D341Med (cell line): Measurements from ENCODE around the gene EEF2K.
A peak's percentile ranks its signal among the peaks of the same experiment; 100 is the strongest.
"Not testable (repeated sequence)": the region's sequence is repeated elsewhere in the genome, so short reads cannot be mapped to it uniquely, and the experiment has no call there.

ENCODE experiments used
- DNase-seq: peaks from one replicate; pipeline ENCODE4 v3.0.0; 2012; ENCODE audit warnings: low spot score

EEF2K gene

GRCh38 chr16:22213236-22213635 lies 7.2 kb downstream of the EEF2K start:
- no peak for DNase-seq

GRCh38 chr16:22213801-22214200 lies 7.7 kb downstream of the EEF2K start:
- DNase-seq: peak; percentile 59

GRCh38 chr16:22214402-22214801 lies 8.3 kb downstream of the EEF2K start:
- no peak for DNase-seq

GRCh38 chr16:22214889-22215288 lies 8.8 kb downstream of the EEF2K start:
- no peak for DNase-seq

GRCh38 chr16:22216191-22216831 lies 10.2 kb downstream of the EEF2K start:
- no peak for DNase-seq

GRCh38 chr16:22216832-22217225 lies 10.8 kb downstream of the EEF2K start:
- not testable (repeated sequence) for DNase-seq

- DNase-seq: no peak
Measured at GRCh38 chr16:22217890-22218730, 12.0 kb downstream of the EEF2K start.

- no peak for DNase-seq
Measured at GRCh38 chr16:22219389-22220068, 13.5 kb downstream of the EEF2K start.

- no peak for DNase-seq
Measured at GRCh38 chr16:22220069-22220440, 14.0 kb downstream of the EEF2K start.

GRCh38 chr16:22220714-22221113 lies 14.6 kb downstream of the EEF2K start:
- no peak for DNase-seq

GRCh38 chr16:22222006-22222405 lies 15.9 kb downstream of the EEF2K start:
- no peak for DNase-seq

- no peak for DNase-seq
Measured at GRCh38 chr16:22222998-22223397, 16.9 kb downstream of the EEF2K start.

- DNase-seq: no peak
Measured at GRCh38 chr16:22225060-22225459, 19.0 kb downstream of the EEF2K start.

- no peak for DNase-seq
Measured at GRCh38 chr16:22229889-22230288, 23.8 kb downstream of the EEF2K start.

- no peak for DNase-seq
Measured at GRCh38 chr16:22232277-22233036, 26.4 kb downstream of the EEF2K start.

- no peak for DNase-seq
Measured at GRCh38 chr16:22233037-22233372, 26.9 kb downstream of the EEF2K start.

- no peak for DNase-seq
Measured at GRCh38 chr16:22235839-22236745, 30.0 kb downstream of the EEF2K start.

GRCh38 chr16:22239131-22239805 lies 33.2 kb downstream of the EEF2K start:
- DNase-seq: no peak

GRCh38 chr16:22240023-22240710 lies 34.1 kb downstream of the EEF2K start:
- no peak for DNase-seq

GRCh38 chr16:22250522-22250921 lies 44.4 kb downstream of the EEF2K start:
- DNase-seq: no peak
